ENCODE measurements around the gene HELZ. TPM values are rescaled to one million over a fixed set of nuclear protein-coding genes. Genes with fewer than 3 reads are reported as not detected.

Gene HELZ
- total RNA-seq, 1 donor from 2014 or later: 72.5 TPM

GRCh38 chr17:67078292-67078691 lies 166.7 kb downstream of the HELZ start:
- no peak for TF ChIP-seq CTCF (IDR thresholded peaks at IDR 0.05)
- Histone ChIP-seq H3K36me3 (peaks cover 55% of the 10 kb centered on the region), H3K4me1 (peaks cover 4% of the 10 kb centered on the region), H3K9me3 (no peaks in the 10 kb centered on the region), H3K4me3 (no peak overlapping the region), H3K27me3 (no peaks in the 10 kb centered on the region), H3K27ac (no peak overlapping the region)
- DNase-seq (no peak), ATAC-seq (no peak)
- intact Hi-C loops (cut with DNase I): no loop called here

- no peak for TF ChIP-seq CTCF (IDR thresholded peaks at IDR 0.05)
- DNase-seq (no peak), ATAC-seq (no peak)
- intact Hi-C loops (cut with DNase I): no loop called here
- Histone ChIP-seq H3K4me1 (peaks cover 4% of the 10 kb centered on the region), H3K27me3 (no peaks in the 10 kb centered on the region), H3K27ac (no peak overlapping the region), H3K4me3 (no peak overlapping the region), H3K36me3 (peaks cover 57% of the 10 kb centered on the region), H3K9me3 (no peaks in the 10 kb centered on the region)
These were observed 168.7 kb downstream of the HELZ start for GRCh38 chr17:67076290-67076689.

GRCh38 chr17:67074781-67075180 lies 170.2 kb downstream of the HELZ start:
- intact Hi-C loops (cut with DNase I): no loop called here
- Histone ChIP-seq H3K4me3 (no peak overlapping the region), H3K4me1 (peaks cover 4% of the 10 kb centered on the region), H3K27me3 (no peaks in the 10 kb centered on the region), H3K36me3 (peaks cover 51% of the 10 kb centered on the region), H3K27ac (no peak overlapping the region), H3K9me3 (no peaks in the 10 kb centered on the region)
- DNase-seq (no peak), ATAC-seq (no peak)
- no peak for TF ChIP-seq CTCF (IDR thresholded peaks at IDR 0.05)

GRCh38 chr17:67072885-67073284 lies 172.1 kb downstream of the HELZ start:
- DNase-seq (no peak), ATAC-seq (no peak)
- Histone ChIP-seq H3K27ac (no peak overlapping the region), H3K27me3 (no peaks in the 10 kb centered on the region), H3K9me3 (no peaks in the 10 kb centered on the region), H3K4me3 (no peak overlapping the region), H3K4me1 (no peaks in the 10 kb centered on the region), H3K36me3 (peaks cover 43% of the 10 kb centered on the region)
- TF ChIP-seq CTCF (IDR thresholded peaks at IDR 0.05): no peak
- intact Hi-C loops (cut with DNase I): no loop called here

GRCh38 chr17:67071595-67071994 lies 173.4 kb downstream of the HELZ start:
- intact Hi-C loops (cut with DNase I): no loop called here
- Histone ChIP-seq H3K9me3 (no peaks in the 10 kb centered on the region), H3K27ac (no peak overlapping the region), H3K27me3 (no peaks in the 10 kb centered on the region), H3K36me3 (peaks cover 30% of the 10 kb centered on the region), H3K4me1 (no peaks in the 10 kb centered on the region), H3K4me3 (no peak overlapping the region)
- no peak for ATAC-seq
- no peak for DNase-seq
- no peak for TF ChIP-seq CTCF (IDR thresholded peaks at IDR 0.05)

GRCh38 chr17:67069603-67070136 lies 175.3 kb downstream of the HELZ start:
- Histone ChIP-seq H3K9me3 (no peaks in the 10 kb centered on the region), H3K4me3 (no peak overlapping the region), H3K27ac (no peak overlapping the region), H3K36me3 (peaks cover 20% of the 10 kb centered on the region), H3K4me1 (no peaks in the 10 kb centered on the region), H3K27me3 (no peaks in the 10 kb centered on the region)
- no peak for TF ChIP-seq CTCF (IDR thresholded peaks at IDR 0.05)
- intact Hi-C loops (cut with DNase I): no loop called here
- DNase-seq: no peak
- no peak for ATAC-seq

Data from upper lobe of right lung (tissue), 1 donor.